Measurements from ENCODE around the gene ST3GAL3.
"Not testable (repeated sequence)": the region's sequence is repeated elsewhere in the genome, so short reads cannot be mapped to it uniquely, and the experiment has no call there.

DNA sequence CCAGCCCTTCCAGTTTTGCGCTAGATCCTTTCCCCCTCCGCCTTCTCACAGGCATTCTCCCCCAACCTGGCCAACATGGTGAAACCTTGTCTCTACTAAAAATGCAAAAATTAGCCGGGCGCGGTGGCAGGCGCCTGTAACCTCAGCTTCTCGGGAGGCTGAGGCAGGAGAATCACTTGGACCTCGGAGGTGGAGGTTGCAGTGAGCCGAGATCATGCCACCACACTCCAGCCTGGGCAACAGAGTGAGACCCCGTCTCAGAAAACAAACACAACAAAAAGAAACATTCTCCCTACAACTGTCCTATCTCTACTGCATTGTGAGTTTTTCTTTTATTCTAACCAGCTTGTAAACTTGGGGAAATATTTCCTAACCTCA is 126.6 kb downstream of the ST3GAL3 start:
- not testable (repeated sequence) for TF ChIP-seq CTCF, POLR2A (IDR thresholded peaks at IDR 0.05)
